Liver (tissue), 3 donors: ENCODE measurements around the gene P2RY8.

ENCODE experiments used
- ATF3 ChIP-seq: IDR thresholded peaks from 2 replicates; pipeline ENCODE4 v1.6.1; 2016; ENCODE audit warnings: antibody characterized with exemption
- CTCF ChIP-seq: fragments of 150-350 bp; IDR thresholded peaks from 2 replicates; pipeline ENCODE4 v1.5.1; 2017; ENCODE audit warnings: improper control_type of control experiment, low read depth, low read length; ENCODE audit not compliant: missing input control
- JUND ChIP-seq, 2 donors: IDR thresholded peaks; 2 replicates each; pipeline ENCODE4 v1.6.1; 2016; ENCODE audit warnings: antibody characterized with exemption in 2 of 2
- MAX ChIP-seq: IDR thresholded peaks from 2 replicates; pipeline ENCODE4 v1.6.1; 2016; ENCODE audit warnings: antibody characterized with exemption
- REST ChIP-seq: IDR thresholded peaks from 2 replicates; pipeline ENCODE4 v1.6.1; 2016; ENCODE audit warnings: antibody characterized with exemption, mild to moderate bottlenecking
- YY1 ChIP-seq: IDR thresholded peaks from 2 replicates; pipeline ENCODE4 v1.6.1; 2016; ENCODE audit warnings: antibody characterized with exemption, mild to moderate bottlenecking
- ZBTB33 ChIP-seq: IDR thresholded peaks from 2 replicates; pipeline ENCODE4 v1.6.1; 2016; ENCODE audit warnings: antibody characterized with exemption
- donor health status: healthy.
- donor health status: healthy.

- no peak for TF ChIP-seq ZBTB33
- TF ChIP-seq JUND (IDR thresholded peaks at IDR 0.05), result no peak
- no peak for TF ChIP-seq CTCF
- no peak for TF ChIP-seq REST
- no peak for TF ChIP-seq ATF3
- TF ChIP-seq MAX, result no peak
- TF ChIP-seq YY1, result no peak
Measured at GRCh38 chrX:1430451-1430850, 106.5 kb downstream of the P2RY8 start.
